WTC11 (cell line): ENCODE results near the gene SNAP25. TPM values are rescaled to one million over a fixed set of nuclear protein-coding genes. Genes with fewer than 3 reads are reported as not detected.

ENCODE experiments used
- ATAC-seq: fragments of 200-7000 bp; cut with Tn5 transposase; 2 replicates; pipeline ENCODE4 v1.10.0; 2021; ENCODE audit warnings: mild to moderate bottlenecking, moderate library complexity
- CTCF ChIA-PET: fragments of 300-600 bp; sonication (Branson Sonifier 250); formaldehyde crosslinking; loops from one replicate; lab custom pipeline; 2021; ENCODE audit warnings: antibody characterized with exemption; lab: Charles Lee
- POLR2A ChIA-PET: fragments of 350-600 bp; sonication (Branson Sonifier 250); formaldehyde crosslinking; loops from one replicate; lab custom pipeline; 2021; ENCODE audit warnings: antibody characterized with exemption; lab: Charles Lee
- DNase-seq: peaks from one replicate; pipeline ENCODE4 v3.0.0; 2021; ENCODE audit warnings: low spot score
- H3K27ac Mint-ChIP-seq: 2 replicates; pipeline ENCODE4 v1.8.0; 2021; ENCODE audit warnings: mixed read lengths
- H3K27me3 Mint-ChIP-seq: 2 replicates; pipeline ENCODE4 v1.8.0; 2021; ENCODE audit warnings: low read depth, mild to moderate bottlenecking, moderate library complexity, mixed read lengths
- H3K36me3 Mint-ChIP-seq: 2 replicates; pipeline ENCODE4 v1.8.0; 2021; ENCODE audit warnings: mixed read lengths
- H3K4me1 Mint-ChIP-seq: 2 replicates; pipeline ENCODE4 v1.8.0; 2022; ENCODE audit warnings: mixed read lengths
- H3K4me3 Mint-ChIP-seq: 2 replicates; pipeline ENCODE4 v1.8.0; 2021; ENCODE audit warnings: mild to moderate bottlenecking, moderate library complexity, mixed read lengths
- H3K9me3 Mint-ChIP-seq: 2 replicates; pipeline ENCODE4 v1.8.0; 2021; ENCODE audit warnings: mixed read lengths
- ELF4 ChIP-seq: sonication (generic); formaldehyde crosslinking; IDR thresholded peaks from 2 replicates; pipeline ENCODE4 v1.8.1; 2022; ENCODE audit warnings: low read depth, mild to moderate bottlenecking, moderate library complexity, missing genetic modification reagents
- ESRRA ChIP-seq: sonication (generic); formaldehyde crosslinking; IDR thresholded peaks from 2 replicates; pipeline ENCODE4 v1.8.1; 2022; ENCODE audit warnings: mild to moderate bottlenecking, missing genetic modification reagents, borderline replicate concordance
- FOXK1 ChIP-seq: sonication (generic); formaldehyde crosslinking; IDR thresholded peaks from 2 replicates; pipeline ENCODE4 v1.8.0; 2022; ENCODE audit warnings: mild to moderate bottlenecking, moderate library complexity, missing genetic modification reagents
- GTF2I ChIP-seq: fragments of 250-450 bp; sonication (Bioruptor Pico); conservative IDR thresholded peaks from 2 replicates; pipeline ENCODE4 v1.4.0; 2021; ENCODE audit warnings: mild to moderate bottlenecking
- NFYB ChIP-seq: sonication (generic); formaldehyde crosslinking; conservative IDR thresholded peaks from 2 replicates; pipeline ENCODE4 v1.8.0; 2022; ENCODE audit warnings: low read depth, missing genetic modification reagents
- NR1H2 ChIP-seq: sonication (generic); formaldehyde crosslinking; IDR thresholded peaks from 2 replicates; pipeline ENCODE4 v1.9.0; 2021; ENCODE audit warnings: mild to moderate bottlenecking, moderate library complexity, missing genetic modification reagents
- OVOL2 ChIP-seq: fragments of 250-450 bp; sonication (Bioruptor Pico); IDR thresholded peaks from 2 replicates; pipeline ENCODE4 v1.9.0; 2021; ENCODE audit warnings: mild to moderate bottlenecking, borderline replicate concordance
- PRDM15 ChIP-seq: sonication (generic); formaldehyde crosslinking; IDR thresholded peaks from 2 replicates; pipeline ENCODE4 v1.8.0; 2022; ENCODE audit warnings: missing genetic modification reagents
- SMAD4 ChIP-seq: sonication (generic); formaldehyde crosslinking; IDR thresholded peaks from 2 replicates; pipeline ENCODE4 v1.8.0; 2022; ENCODE audit warnings: mild to moderate bottlenecking, missing genetic modification reagents
- ZNF232 ChIP-seq: sonication (generic); formaldehyde crosslinking; IDR thresholded peaks from 2 replicates; pipeline ENCODE4 v1.8.0; 2022; ENCODE audit warnings: mild to moderate bottlenecking, missing genetic modification reagents
- ZNF317 ChIP-seq: sonication (generic); formaldehyde crosslinking; IDR thresholded peaks from 2 replicates; pipeline ENCODE4 v1.8.1; 2023; ENCODE audit warnings: low read depth, mild to moderate bottlenecking, moderate library complexity, missing genetic modification reagents, borderline replicate concordance
- ZNF512 ChIP-seq: sonication (generic); formaldehyde crosslinking; IDR thresholded peaks from 2 replicates; pipeline ENCODE4 v1.8.1; 2022; ENCODE audit warnings: missing genetic modification reagents, borderline replicate concordance
- ZNF671 ChIP-seq: fragments of 250-450 bp; sonication (Bioruptor Pico); IDR thresholded peaks from 2 replicates; pipeline ENCODE4 v1.8.0; 2021; ENCODE audit warnings: mild to moderate bottlenecking
- total RNA-seq: library from RNA; stranded (reverse); gene quantifications from 3 replicates; pipeline ENCODE4 v1.2.3, GENCODE V29; 2021
- TF ChIP-seq, protein P1 (sequence below): sonication (generic); formaldehyde crosslinking; IDR thresholded peaks from 2 replicates; pipeline ENCODE4 v1.8.0; 2022; ENCODE audit warnings: mild to moderate bottlenecking, missing genetic modification reagents
- TF ChIP-seq, protein P2 (sequence below): sonication (generic); formaldehyde crosslinking; IDR thresholded peaks from 2 replicates; pipeline ENCODE4 v1.8.1; 2023; ENCODE audit warnings: mild to moderate bottlenecking, missing genetic modification reagents, moderate library complexity
- TF ChIP-seq, protein P3 (sequence below): sonication (generic); formaldehyde crosslinking; IDR thresholded peaks from 2 replicates; pipeline ENCODE4 v1.8.0; 2023; ENCODE audit warnings: missing genetic modification reagents, mild to moderate bottlenecking, borderline replicate concordance

Gene SNAP25
- total RNA-seq, 1 experiment from 2014 or later: 0.72 TPM

DNA sequence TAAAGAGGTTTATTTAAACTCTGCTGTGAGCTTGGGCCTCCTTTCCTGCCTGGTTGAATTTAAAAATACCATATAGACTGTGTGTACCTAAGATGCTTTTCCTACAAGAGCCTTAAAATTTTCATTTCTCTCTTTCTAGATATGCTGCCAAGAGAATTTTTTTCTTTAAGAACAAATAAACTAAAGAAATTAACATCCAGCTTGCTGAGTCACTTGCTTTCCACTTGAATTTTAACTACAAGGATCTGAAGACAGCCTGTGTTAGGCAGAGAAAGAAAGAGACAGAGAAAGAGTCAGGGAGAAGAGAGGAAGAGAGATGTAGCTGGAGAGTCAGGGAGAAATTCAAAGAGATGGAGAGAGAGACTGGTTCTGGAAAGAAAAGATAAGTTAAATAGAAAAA, 18.3 kb upstream of the SNAP25 start:
- DNase-seq (no peak), ATAC-seq (no peak)
- CTCF ChIA-PET: interaction anchor here (0.7 kb wide), 1 partner anchor 414 kb away, joined by 3 read pairs; no protein-coding TSS in a partner anchor
- no peaks in the 10 kb centered on the region for H3K4me1 Mint-ChIP-seq
- TF ChIP-seq ELF4: no peak
- no peak for TF ChIP-seq NR1H2
- TF ChIP-seq ZNF317 (CRISPR knock-in tag): no peak
- TF ChIP-seq SMAD4 (CRISPR knock-in tag): no peak
- TF ChIP-seq GTF2I (CRISPR knock-in tag): no peak
- TF ChIP-seq, protein P1, sequence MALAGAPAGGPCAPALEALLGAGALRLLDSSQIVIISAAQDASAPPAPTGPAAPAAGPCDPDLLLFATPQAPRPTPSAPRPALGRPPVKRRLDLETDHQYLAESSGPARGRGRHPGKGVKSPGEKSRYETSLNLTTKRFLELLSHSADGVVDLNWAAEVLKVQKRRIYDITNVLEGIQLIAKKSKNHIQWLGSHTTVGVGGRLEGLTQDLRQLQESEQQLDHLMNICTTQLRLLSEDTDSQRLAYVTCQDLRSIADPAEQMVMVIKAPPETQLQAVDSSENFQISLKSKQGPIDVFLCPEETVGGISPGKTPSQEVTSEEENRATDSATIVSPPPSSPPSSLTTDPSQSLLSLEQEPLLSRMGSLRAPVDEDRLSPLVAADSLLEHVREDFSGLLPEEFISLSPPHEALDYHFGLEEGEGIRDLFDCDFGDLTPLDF (CRISPR knock-in tag): no peak
- TF ChIP-seq OVOL2 (CRISPR knock-in tag): no peak
- TF ChIP-seq, protein P2, sequence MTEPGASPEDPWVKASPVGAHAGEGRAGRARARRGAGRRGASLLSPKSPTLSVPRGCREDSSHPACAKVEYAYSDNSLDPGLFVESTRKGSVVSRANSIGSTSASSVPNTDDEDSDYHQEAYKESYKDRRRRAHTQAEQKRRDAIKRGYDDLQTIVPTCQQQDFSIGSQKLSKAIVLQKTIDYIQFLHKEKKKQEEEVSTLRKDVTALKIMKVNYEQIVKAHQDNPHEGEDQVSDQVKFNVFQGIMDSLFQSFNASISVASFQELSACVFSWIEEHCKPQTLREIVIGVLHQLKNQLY: no peak
- TF ChIP-seq, protein P3, sequence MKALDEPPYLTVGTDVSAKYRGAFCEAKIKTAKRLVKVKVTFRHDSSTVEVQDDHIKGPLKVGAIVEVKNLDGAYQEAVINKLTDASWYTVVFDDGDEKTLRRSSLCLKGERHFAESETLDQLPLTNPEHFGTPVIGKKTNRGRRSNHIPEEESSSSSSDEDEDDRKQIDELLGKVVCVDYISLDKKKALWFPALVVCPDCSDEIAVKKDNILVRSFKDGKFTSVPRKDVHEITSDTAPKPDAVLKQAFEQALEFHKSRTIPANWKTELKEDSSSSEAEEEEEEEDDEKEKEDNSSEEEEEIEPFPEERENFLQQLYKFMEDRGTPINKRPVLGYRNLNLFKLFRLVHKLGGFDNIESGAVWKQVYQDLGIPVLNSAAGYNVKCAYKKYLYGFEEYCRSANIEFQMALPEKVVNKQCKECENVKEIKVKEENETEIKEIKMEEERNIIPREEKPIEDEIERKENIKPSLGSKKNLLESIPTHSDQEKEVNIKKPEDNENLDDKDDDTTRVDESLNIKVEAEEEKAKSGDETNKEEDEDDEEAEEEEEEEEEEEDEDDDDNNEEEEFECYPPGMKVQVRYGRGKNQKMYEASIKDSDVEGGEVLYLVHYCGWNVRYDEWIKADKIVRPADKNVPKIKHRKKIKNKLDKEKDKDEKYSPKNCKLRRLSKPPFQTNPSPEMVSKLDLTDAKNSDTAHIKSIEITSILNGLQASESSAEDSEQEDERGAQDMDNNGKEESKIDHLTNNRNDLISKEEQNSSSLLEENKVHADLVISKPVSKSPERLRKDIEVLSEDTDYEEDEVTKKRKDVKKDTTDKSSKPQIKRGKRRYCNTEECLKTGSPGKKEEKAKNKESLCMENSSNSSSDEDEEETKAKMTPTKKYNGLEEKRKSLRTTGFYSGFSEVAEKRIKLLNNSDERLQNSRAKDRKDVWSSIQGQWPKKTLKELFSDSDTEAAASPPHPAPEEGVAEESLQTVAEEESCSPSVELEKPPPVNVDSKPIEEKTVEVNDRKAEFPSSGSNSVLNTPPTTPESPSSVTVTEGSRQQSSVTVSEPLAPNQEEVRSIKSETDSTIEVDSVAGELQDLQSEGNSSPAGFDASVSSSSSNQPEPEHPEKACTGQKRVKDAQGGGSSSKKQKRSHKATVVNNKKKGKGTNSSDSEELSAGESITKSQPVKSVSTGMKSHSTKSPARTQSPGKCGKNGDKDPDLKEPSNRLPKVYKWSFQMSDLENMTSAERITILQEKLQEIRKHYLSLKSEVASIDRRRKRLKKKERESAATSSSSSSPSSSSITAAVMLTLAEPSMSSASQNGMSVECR (CRISPR knock-in tag): no peak
- no peak for TF ChIP-seq ZNF512 (CRISPR knock-in tag)
- TF ChIP-seq ESRRA (CRISPR knock-in tag): no peak
- TF ChIP-seq ZNF232 (CRISPR knock-in tag): no peak
- TF ChIP-seq NFYB (CRISPR knock-in tag): no peak
- no peak for TF ChIP-seq ZNF671 (CRISPR knock-in tag)
- TF ChIP-seq PRDM15 (CRISPR knock-in tag): no peak
- TF ChIP-seq FOXK1 (CRISPR knock-in tag): no peak
- TF ChIP-seq, all 79 proteins: peak for 0
- no peak overlapping the region for H3K27ac Mint-ChIP-seq
- no peaks in the 10 kb centered on the region for H3K27me3 Mint-ChIP-seq
- peaks cover 5% of the 10 kb centered on the region; the same call in 1 of the 2 replicates for H3K9me3 Mint-ChIP-seq
- no peak overlapping the region for H3K4me3 Mint-ChIP-seq
- POLR2A ChIA-PET: no interaction called here
- H3K36me3 Mint-ChIP-seq: no peaks in the 10 kb centered on the region
